MM.1S (cell line): ENCODE measurements around the gene CERS6.

ENCODE experiments used
- CTCF ChIP-seq: fragments of 300-600 bp; sonication (generic); IDR thresholded peaks from 2 replicates; pipeline ENCODE4 v1.5.1; 2016; ENCODE audit warnings: antibody characterized with exemption, low read length, mixed read lengths
- EZH2 ChIP-seq: fragments of 300-600 bp; sonication (generic); optimal IDR thresholded peaks from 2 replicates; pipeline ENCODE3; 2017; ENCODE audit warnings: low read depth, mild to moderate bottlenecking, antibody characterized with exemption, low read length, mixed read lengths
- EZH2phosphoT487 ChIP-seq: fragments of 300-600 bp; sonication (generic); IDR thresholded peaks from 2 replicates; pipeline ENCODE4 v1.6.1; 2018; ENCODE audit warnings: antibody characterized with exemption, low read length

- no peak for TF ChIP-seq CTCF
- TF ChIP-seq EZH2: no peak
- TF ChIP-seq EZH2phosphoT487: no peak
Observed at GRCh38 chr2:168732506-168732905, 276.4 kb downstream of the CERS6 start.
